Ectodermal cell (in vitro differentiated cells): ENCODE measurements around the gene SLC25A40.
"Not testable (repeated sequence)": the region's sequence is repeated elsewhere in the genome, so short reads cannot be mapped to it uniquely, and the experiment has no call there.

Experiments used
- H3K27ac ChIP-seq: 2 replicates; pipeline ENCODE4 v1.7.0; 2013; ENCODE audit warnings: mild to moderate bottlenecking, low read depth, low read length; ENCODE audit not compliant: insufficient read depth, poor library complexity, severe bottlenecking
- H3K27me3 ChIP-seq: 2 replicates; pipeline ENCODE4 v1.7.0; 2013; ENCODE audit warnings: mild to moderate bottlenecking, low read length; ENCODE audit not compliant: insufficient read depth, control insufficient read depth, poor library complexity, severe bottlenecking
- H3K36me3 ChIP-seq: one replicate; pipeline ENCODE4 v1.7.0; 2013; ENCODE audit warnings: low read length; ENCODE audit not compliant: control insufficient read depth, insufficient read depth
- H3K4me1 ChIP-seq: one replicate; pipeline ENCODE4 v1.7.0; 2013; ENCODE audit warnings: low read length; ENCODE audit not compliant: control insufficient read depth, insufficient read depth
- H3K4me3 ChIP-seq: 2 replicates; pipeline ENCODE4 v1.7.0; 2013; ENCODE audit warnings: low read depth, low read length, control low read depth; ENCODE audit not compliant: insufficient read depth
- H3K9me3 ChIP-seq: 2 replicates; pipeline ENCODE4 v1.7.0; 2013; ENCODE audit warnings: mild to moderate bottlenecking, low read length, moderate library complexity; ENCODE audit not compliant: control insufficient read depth
- WGBS, 2 experiments: methylation state at CpG; one replicate each; pipeline ENCODE4 v1.1.7; 2013; ENCODE audit warnings: missing lambda C conversion rate in 2 of 2; 5-methylcytosine and 5-hydroxymethylcytosine counted together

The SLC25A40 gene

GRCh38 chr7:87886875-87887274, 10.7 kb upstream of the SLC25A40 start:
- Histone ChIP-seq H3K27me3 (no peaks in the 10 kb centered on the region), H3K9me3 (no peaks in the 10 kb centered on the region), H3K27ac (no peak overlapping the region), H3K4me1 (no peaks in the 10 kb centered on the region), H3K4me3 (no peak overlapping the region), H3K36me3 (peaks cover 26% of the 10 kb centered on the region)

GRCh38 chr7:87885018-87885417, 8.9 kb upstream of the SLC25A40 start:
- H3K36me3 ChIP-seq: peaks cover 27% of the 10 kb centered on the region
- WGBS, 2 experiments: 97 to 100% methylated on average over 1 to 2 of the region's 2 CpGs

GRCh38 chr7:87882151-87882937, 6.2 kb upstream of the SLC25A40 start:
- no peaks in the 10 kb centered on the region for H3K27me3 ChIP-seq
- peaks cover 26% of the 10 kb centered on the region for H3K36me3 ChIP-seq
- no peak overlapping the region for H3K27ac ChIP-seq
- no peak overlapping the region for H3K4me3 ChIP-seq
- WGBS, 2 experiments: 91 to 99% methylated on average over 2 to 4 of the region's 4 CpGs
- peaks cover 8% of the 10 kb centered on the region for H3K4me1 ChIP-seq
- H3K9me3 ChIP-seq: no peaks in the 10 kb centered on the region

More at GRCh38 chr7:87885018-87885417, 8.9 kb upstream of the SLC25A40 start:
- no peak overlapping the region for H3K27ac ChIP-seq
- no peaks in the 10 kb centered on the region for H3K4me1 ChIP-seq
- no peaks in the 10 kb centered on the region for H3K27me3 ChIP-seq
- no peak overlapping the region for H3K4me3 ChIP-seq
- no peaks in the 10 kb centered on the region for H3K9me3 ChIP-seq

- no peaks in the 10 kb centered on the region for H3K9me3 ChIP-seq
- H3K36me3 ChIP-seq: peaks cover 8% of the 10 kb centered on the region
- no peak overlapping the region for H3K27ac ChIP-seq
- H3K27me3 ChIP-seq: no peaks in the 10 kb centered on the region
- H3K4me1 ChIP-seq: peaks cover 12% of the 10 kb centered on the region
- WGBS, 2 experiments: 72 to 87% methylated on average over 2 of the region's 3 CpGs
- peak overlapping the region; percentile 70 for H3K4me3 ChIP-seq
Observed at GRCh38 chr7:87878208-87878735, 2.1 kb upstream of the SLC25A40 start.

GRCh38 chr7:87877366-87878040, 1.3 kb upstream of the SLC25A40 start:
- Histone ChIP-seq H3K4me1 (peaks cover 12% of the 10 kb centered on the region), H3K9me3 (no peaks in the 10 kb centered on the region), H3K4me3 (peak overlapping the region; percentile 70), H3K27ac (no peak overlapping the region), H3K27me3 (no peaks in the 10 kb centered on the region), H3K36me3 (peaks cover 8% of the 10 kb centered on the region)
- 5 to 7% methylated on average over 7 of the region's 10 CpGs for WGBS, 2 experiments

DNA sequence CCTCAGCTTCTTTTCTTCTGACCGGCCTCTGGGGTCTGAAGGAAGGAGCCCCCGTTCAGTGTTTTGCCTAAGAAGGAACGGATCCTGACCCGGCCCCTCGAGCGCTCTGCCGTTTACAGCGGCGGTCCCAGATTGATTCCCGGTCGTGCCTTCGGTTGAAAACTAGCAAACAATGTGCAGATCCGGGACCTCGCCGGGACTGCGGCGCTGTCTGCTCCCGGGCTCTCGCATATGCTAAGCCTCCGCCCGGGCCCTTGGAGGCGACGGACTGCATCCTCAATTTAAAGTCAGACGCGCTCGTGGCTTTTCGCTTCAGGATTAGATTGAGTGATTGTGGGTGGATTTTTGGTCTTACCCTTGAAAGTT, 692 bp upstream of the SLC25A40 start:
- H3K4me3 ChIP-seq: peak overlapping the region; percentile 70
- peaks cover 8% of the 10 kb centered on the region for H3K36me3 ChIP-seq
- no peaks in the 10 kb centered on the region for H3K27me3 ChIP-seq
- WGBS, 2 experiments: 0% methylated on average over 27 of the region's 27 CpGs
- H3K27ac ChIP-seq: peak overlapping the region; percentile 86
- peaks cover 12% of the 10 kb centered on the region for H3K4me1 ChIP-seq
- no peaks in the 10 kb centered on the region for H3K9me3 ChIP-seq

DNA sequence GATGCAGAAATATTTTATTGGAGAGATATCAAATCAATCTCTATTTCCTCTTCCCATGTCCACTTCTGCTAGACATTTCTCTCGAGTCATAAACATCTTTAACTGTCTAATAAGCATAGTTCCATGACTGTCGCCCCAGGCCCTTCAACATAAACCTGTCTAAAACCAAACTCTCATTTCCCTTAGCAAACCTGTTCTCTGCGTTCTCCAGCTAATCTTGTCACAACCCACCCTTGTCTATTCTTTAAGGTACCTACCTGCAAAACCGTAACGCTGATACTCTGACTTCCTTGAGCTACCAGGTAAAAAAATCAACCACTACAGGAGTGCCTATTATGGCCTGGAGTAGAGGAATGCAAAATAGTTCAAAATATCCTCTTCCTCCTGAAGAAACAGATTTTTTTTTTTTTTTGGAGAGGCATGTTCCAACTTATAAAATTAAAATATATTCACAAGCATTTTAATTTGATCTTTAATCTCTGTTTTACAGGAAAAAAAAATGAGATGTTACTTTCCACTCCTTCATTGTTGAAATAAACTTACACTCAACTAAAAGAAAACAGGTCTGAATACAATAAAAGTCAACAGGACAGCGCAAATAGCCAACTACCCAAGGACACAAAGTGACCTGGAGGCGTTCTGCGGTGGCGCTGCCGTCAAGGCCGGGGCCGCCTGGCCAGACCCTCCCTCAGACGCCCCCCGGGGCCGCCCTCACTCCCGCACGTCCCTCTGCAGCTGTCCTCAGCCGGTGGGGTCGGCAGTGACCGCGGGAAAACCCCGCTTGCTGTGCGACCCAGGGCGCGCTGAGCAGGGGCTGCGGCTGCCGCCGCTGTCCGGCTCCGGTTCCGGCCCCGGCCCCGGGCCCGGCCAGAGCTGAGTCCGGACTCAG, 765 bp downstream of the SLC25A40 start:
- Histone ChIP-seq H3K4me3 (peak overlapping the region; percentile 70), H3K4me1 (peaks cover 12% of the 10 kb centered on the region), H3K27ac (peak overlapping the region; percentile 86), H3K27me3 (no peaks in the 10 kb centered on the region), H3K9me3 (peaks cover 2% of the 10 kb centered on the region), H3K36me3 (peaks cover 15% of the 10 kb centered on the region)
- WGBS, 2 experiments: 6 to 7% methylated on average over 35 of the region's 35 CpGs

DNA sequence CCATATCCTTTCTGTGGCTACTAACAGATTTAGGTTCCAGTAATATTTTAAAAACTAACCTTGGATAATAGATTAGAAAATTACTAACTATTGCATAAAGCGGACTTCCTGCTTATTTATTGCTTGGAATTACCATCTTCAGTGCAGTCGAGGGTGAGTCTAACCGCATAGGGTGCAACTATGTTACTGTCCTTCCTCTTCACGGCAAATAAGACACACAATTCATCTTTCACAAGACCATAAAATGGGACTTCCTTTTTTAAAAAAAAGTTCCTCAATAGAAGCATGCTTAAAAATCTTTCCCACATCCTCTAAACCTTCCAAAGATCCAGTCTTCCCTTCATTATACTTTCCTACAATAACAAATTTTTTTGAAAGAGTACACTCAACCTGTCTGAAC, 2.1 kb downstream of the SLC25A40 start:
- H3K36me3 ChIP-seq: peaks cover 7% of the 10 kb centered on the region
- peaks cover 6% of the 10 kb centered on the region for H3K9me3 ChIP-seq
- H3K27ac ChIP-seq: no peak overlapping the region
- no peak overlapping the region for H3K4me3 ChIP-seq
- H3K27me3 ChIP-seq: no peaks in the 10 kb centered on the region
- H3K4me1 ChIP-seq: peaks cover 12% of the 10 kb centered on the region
- WGBS, 2 experiments: 94 to 96% methylated on average over 4 of the region's 4 CpGs

- not testable (repeated sequence) for H3K27me3 ChIP-seq, H3K4me3 ChIP-seq, H3K36me3 ChIP-seq, H3K9me3 ChIP-seq, H3K4me1 ChIP-seq, H3K27ac ChIP-seq
- WGBS, 2 experiments: 93% methylated on average over 10 of the region's 10 CpGs
Observed at GRCh38 chr7:87873328-87873727, 2.8 kb downstream of the SLC25A40 start.

GRCh38 chr7:87872346-87872745, 3.8 kb downstream of the SLC25A40 start:
- 91 to 95% methylated on average over 5 of the region's 5 CpGs for WGBS, 2 experiments
- peaks cover 5% of the 10 kb centered on the region for H3K4me1 ChIP-seq
- peaks cover 7% of the 10 kb centered on the region for H3K36me3 ChIP-seq
- no peak overlapping the region for H3K27ac ChIP-seq
- H3K9me3 ChIP-seq: peaks cover 6% of the 10 kb centered on the region
- H3K27me3 ChIP-seq: no peaks in the 10 kb centered on the region
- H3K4me3 ChIP-seq: no peak overlapping the region
